ENCODE data around the gene ABHD1.

- TF ChIP-seq CTCF (IDR thresholded peaks at IDR 0.05; ENCODE audit: low read depth, low read length, missing input control) (no peak), MAX (IDR thresholded peaks at IDR 0.05) (no peak), ZBTB33 (IDR thresholded peaks at IDR 0.05) (no peak), HNF4G (IDR thresholded peaks at IDR 0.05) (no peak), SP1 (IDR thresholded peaks at IDR 0.05) (peak; percentile 49), YY1 (IDR thresholded peaks at IDR 0.05) (peak; percentile 99), JUND (IDR thresholded peaks at IDR 0.05) (no peak), FOXA1 (IDR thresholded peaks at IDR 0.05) (no peak), REST (IDR thresholded peaks at IDR 0.05) (no peak), TAF1 (conservative IDR thresholded peaks at IDR 0.05) (no peak), RAD21 (IDR thresholded peaks at IDR 0.05) (no peak), EGR1 (IDR thresholded peaks at IDR 0.05; ENCODE audit: low read depth in 2 of 2) (no peak)
Observed at GRCh38 chr2:27134781-27135477, 11.3 kb downstream of the ABHD1 start.
